ENCODE data around the gene SCLT1. TPM values are rescaled to one million over a fixed set of nuclear protein-coding genes. Genes with fewer than 3 reads are reported as not detected.
A peak's percentile ranks its signal among the peaks of the same experiment; 100 is the strongest.

SCLT1 gene
- total and polyA plus RNA-seq, 2 of the 8 experiments (the other 6 are each of a cell fraction or from before 2014, with no cell fraction given): 4.8 to 13.1 TPM

- peak in 1 of 2 experiments; percentile 61; a peak in 1 of 4 replicates for TF ChIP-seq HDAC2 (IDR thresholded peaks at IDR 0.05; ENCODE audit: borderline replicate concordance in 1 of 2, low read depth in 2 of 2, low read length in 2 of 2)
- peak; percentile 71 for TF ChIP-seq ASH2L (IDR thresholded peaks at IDR 0.05; ENCODE audit: low read length)
- TF ChIP-seq KDM4A (IDR thresholded peaks at IDR 0.05; ENCODE audit: low read depth, low read length, severe bottlenecking): peak; percentile 71
Observed at GRCh38 chr4:129095811-129096454, 2.6 kb upstream of the SCLT1 start, which contains the start of gene C4orf33 (continued).

Measured in H1 (cell line).